Trophoblast cell (in vitro differentiated cells and primary cell): Measurements from ENCODE around the gene ATXN1.
A peak's percentile ranks its signal among the peaks of the same experiment; 100 is the strongest.

Experiments
- DNase-seq, 2 donors: peaks; one replicate each; pipeline ENCODE4 v3.0.0-alpha.2; 2016
- H2AFZ ChIP-seq: 2 replicates; pipeline ENCODE4 v1.6.1; 2013; ENCODE audit warnings: low read length, moderate library complexity, mild to moderate bottlenecking; ENCODE audit not compliant: insufficient read depth, poor library complexity
- H2AK5ac ChIP-seq: 2 replicates; pipeline ENCODE4 v1.6.1; 2013; ENCODE audit warnings: mild to moderate bottlenecking, low read length
- H2BK120ac ChIP-seq: 2 replicates; pipeline ENCODE4 v1.6.1; 2013; ENCODE audit warnings: low read length, mild to moderate bottlenecking, moderate library complexity; ENCODE audit not compliant: insufficient read depth, poor library complexity
- H2BK12ac ChIP-seq: 2 replicates; pipeline ENCODE4 v1.6.1; 2013; ENCODE audit warnings: mild to moderate bottlenecking, low read length, moderate library complexity
- H2BK5ac ChIP-seq: 2 replicates; pipeline ENCODE4 v1.6.1; 2013; ENCODE audit warnings: low read length, low read depth, moderate library complexity, mild to moderate bottlenecking; ENCODE audit not compliant: poor library complexity
- H3K14ac ChIP-seq: 2 replicates; pipeline ENCODE4 v1.6.1; 2013; ENCODE audit warnings: mild to moderate bottlenecking, low read length
- H3K18ac ChIP-seq: 2 replicates; pipeline ENCODE4 v1.6.1; 2013; ENCODE audit warnings: mild to moderate bottlenecking, low read length
- H3K23ac ChIP-seq: 2 replicates; pipeline ENCODE4 v1.6.1; 2013; ENCODE audit warnings: low read length
- H3K27ac ChIP-seq: 2 replicates; pipeline ENCODE4 v1.5.1; 2013; ENCODE audit warnings: low read depth, mild to moderate bottlenecking, inconsistent platforms, low read length, moderate library complexity
- H3K27me3 ChIP-seq: 2 replicates; pipeline ENCODE4 v1.6.1; 2013; ENCODE audit warnings: inconsistent platforms, mild to moderate bottlenecking, low read length, moderate library complexity; ENCODE audit not compliant: insufficient read depth
- H3K36me3 ChIP-seq, 2 experiments: 1 replicate in 1 of 2; 2 replicates in 1 of 2; pipeline ENCODE4 v1.6.1; 2013; ENCODE audit warnings: low read length in 2 of 2, mild to moderate bottlenecking in 2 of 2, moderate library complexity in 1 of 2; ENCODE audit not compliant: insufficient read depth in 2 of 2, control insufficient read depth in 1 of 2
- H3K4ac ChIP-seq: 2 replicates; pipeline ENCODE4 v1.6.1; 2013; ENCODE audit warnings: low read depth, mild to moderate bottlenecking, low read length, moderate library complexity
- H3K4me1 ChIP-seq, 2 experiments: 1 replicate in 1 of 2; 2 replicates in 1 of 2; pipeline ENCODE4 v1.6.1; 2013; ENCODE audit warnings: low read length in 2 of 2, mild to moderate bottlenecking in 2 of 2, moderate library complexity in 1 of 2; ENCODE audit not compliant: insufficient read depth in 2 of 2, control insufficient read depth in 1 of 2
- H3K4me2 ChIP-seq: 2 replicates; pipeline ENCODE4 v1.6.1; 2013; ENCODE audit warnings: inconsistent platforms, mild to moderate bottlenecking, low read length, moderate library complexity
- H3K4me3 ChIP-seq: 2 replicates; pipeline ENCODE4 v1.5.1; 2013; ENCODE audit warnings: mild to moderate bottlenecking, low read depth, low read length, inconsistent platforms
- H3K79me1 ChIP-seq: one replicate; pipeline ENCODE4 v1.6.1; 2013; ENCODE audit warnings: low read length
- H3K79me2 ChIP-seq: 2 replicates; pipeline ENCODE4 v1.6.1; 2013; ENCODE audit warnings: low read length, mild to moderate bottlenecking; ENCODE audit not compliant: control insufficient read depth, insufficient read depth, poor library complexity
- H3K9ac ChIP-seq: 2 replicates; pipeline ENCODE4 v1.6.1; 2013; ENCODE audit warnings: mild to moderate bottlenecking, low read length
- H3K9me3 ChIP-seq: 2 replicates; pipeline ENCODE4 v1.6.1; 2013; ENCODE audit warnings: low read depth, mild to moderate bottlenecking, control low read depth, inconsistent platforms, low read length; ENCODE audit not compliant: insufficient read depth
- H4K12ac ChIP-seq: 2 replicates; pipeline ENCODE4 v1.6.1; 2013; ENCODE audit warnings: low read depth, mild to moderate bottlenecking, low read length, moderate library complexity
- H4K8ac ChIP-seq: 2 replicates; pipeline ENCODE4 v1.6.1; 2013; ENCODE audit warnings: low read depth, mild to moderate bottlenecking, low read length, moderate library complexity
- H4K91ac ChIP-seq: one replicate; pipeline ENCODE4 v1.6.1; 2013; ENCODE audit warnings: low read depth, mild to moderate bottlenecking, low read length, moderate library complexity
- WGBS: extraction: QIAGEN DNeasy Blood & Tissue Kit; methylation state at CpG from one replicate; pipeline ENCODE4 v1.1.7; 2013; ENCODE audit warnings: missing lambda C conversion rate; ENCODE audit not compliant: insufficient read length, insufficient coverage; ENCODE audit errors: extremely low coverage; 5-methylcytosine and 5-hydroxymethylcytosine counted together

ATXN1 gene

DNA sequence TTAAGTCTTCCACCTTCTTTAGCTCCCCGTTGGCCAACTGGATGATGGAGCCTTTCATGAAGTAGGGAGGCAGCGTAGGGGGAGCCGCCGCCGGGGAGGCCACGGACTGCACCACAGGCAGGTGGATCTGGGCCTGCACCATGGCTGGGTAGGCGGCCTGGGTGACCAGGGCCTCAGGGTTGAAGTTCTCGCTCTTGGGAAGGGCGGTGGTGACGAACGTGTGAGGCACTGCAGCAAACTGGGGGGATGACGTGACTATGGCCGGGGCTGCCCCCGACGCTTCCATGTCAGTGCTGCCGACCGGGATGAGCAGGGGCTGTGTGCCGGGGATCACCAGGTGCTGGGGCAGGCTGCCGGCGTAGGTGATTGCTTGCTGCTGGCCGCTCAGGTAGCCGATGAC is 434.7 kb downstream of the ATXN1 start:
- no peak overlapping the region for H3K9ac ChIP-seq
- no peak overlapping the region for H3K4ac ChIP-seq
- H2AK5ac ChIP-seq = no peak overlapping the region
- H3K4me1 ChIP-seq = peaks cover 0 to 2% of the 10 kb centered on the region in 2 experiments
- H3K27ac ChIP-seq = no peak overlapping the region
- H3K36me3 ChIP-seq = peaks cover 16 to 17% of the 10 kb centered on the region in 2 experiments
- no peak overlapping the region for H2AFZ ChIP-seq
- DNase-seq = no peak
- no peak overlapping the region for H3K4me3 ChIP-seq
- H2BK5ac ChIP-seq = no peak overlapping the region
- no peaks in the 10 kb centered on the region for H3K27me3 ChIP-seq
- H4K8ac ChIP-seq = no peak overlapping the region
- H3K14ac ChIP-seq = no peak overlapping the region
- peaks cover 10% of the 10 kb centered on the region for H3K9me3 ChIP-seq
- H4K12ac ChIP-seq = no peak overlapping the region
- no peaks in the 10 kb centered on the region for H3K79me2 ChIP-seq
- H3K79me1 ChIP-seq = no peaks in the 10 kb centered on the region
- H3K23ac ChIP-seq = no peak overlapping the region
- WGBS = no CpG with 5 or more reads among the region's 22 CpGs
- H2BK12ac ChIP-seq = no peak overlapping the region
- no peak overlapping the region for H2BK120ac ChIP-seq
- H3K18ac ChIP-seq = no peak overlapping the region
- no peak overlapping the region for H3K4me2 ChIP-seq
- H4K91ac ChIP-seq = no peak overlapping the region

DNA sequence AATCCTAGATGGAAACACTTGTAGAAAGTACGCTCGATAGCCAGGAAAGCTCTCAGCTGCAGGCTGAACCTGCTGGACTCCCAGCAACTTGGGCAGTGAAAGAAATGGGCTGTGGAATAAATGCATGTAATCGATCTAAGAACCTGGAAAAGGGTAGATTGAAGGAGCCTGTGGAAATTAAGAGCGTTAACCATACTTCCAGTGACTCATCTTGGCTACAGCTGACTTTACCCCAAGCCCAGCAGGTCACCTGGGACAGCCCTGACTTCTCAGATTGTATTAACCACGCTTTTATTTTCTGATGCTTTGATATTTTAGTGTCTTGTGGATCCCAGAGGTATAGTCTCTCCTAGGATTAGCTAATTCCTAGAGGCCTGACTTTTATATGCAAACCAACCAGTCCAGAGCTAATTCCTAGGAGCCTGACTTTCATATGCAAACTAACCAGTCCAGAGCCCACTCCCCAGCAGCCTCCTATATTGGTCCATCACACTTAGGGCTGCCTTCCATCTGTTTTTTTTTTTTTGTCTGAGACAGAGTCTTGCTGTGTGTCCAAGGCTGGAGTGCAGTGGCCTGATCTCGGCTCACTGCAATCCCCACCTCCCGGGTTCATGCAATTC is 436.5 kb downstream of the ATXN1 start:
- no peak overlapping the region for H2BK120ac ChIP-seq
- H3K4me3 ChIP-seq = no peak overlapping the region
- H3K9me3 ChIP-seq = peaks cover 10% of the 10 kb centered on the region
- H3K23ac ChIP-seq = no peak overlapping the region
- no peak overlapping the region for H3K14ac ChIP-seq
- no peak overlapping the region for H3K4me2 ChIP-seq
- WGBS = no CpG with 5 or more reads among the region's 7 CpGs
- no peak overlapping the region for H4K12ac ChIP-seq
- DNase-seq = no peak
- H4K8ac ChIP-seq = no peak overlapping the region
- no peak overlapping the region for H3K9ac ChIP-seq
- H3K27ac ChIP-seq = no peak overlapping the region
- H3K4me1 ChIP-seq = peaks cover 11 to 12% of the 10 kb centered on the region in 2 experiments
- no peak overlapping the region for H3K4ac ChIP-seq
- no peak overlapping the region for H2BK12ac ChIP-seq
- H2AFZ ChIP-seq = no peak overlapping the region
- H3K27me3 ChIP-seq = no peaks in the 10 kb centered on the region
- peaks cover 16 to 17% of the 10 kb centered on the region in 2 experiments for H3K36me3 ChIP-seq
- H3K79me1 ChIP-seq = peaks cover 4% of the 10 kb centered on the region
- H2BK5ac ChIP-seq = no peak overlapping the region
- no peak overlapping the region for H4K91ac ChIP-seq
- no peaks in the 10 kb centered on the region for H3K79me2 ChIP-seq
- no peak overlapping the region for H3K18ac ChIP-seq
- H2AK5ac ChIP-seq = no peak overlapping the region

DNA sequence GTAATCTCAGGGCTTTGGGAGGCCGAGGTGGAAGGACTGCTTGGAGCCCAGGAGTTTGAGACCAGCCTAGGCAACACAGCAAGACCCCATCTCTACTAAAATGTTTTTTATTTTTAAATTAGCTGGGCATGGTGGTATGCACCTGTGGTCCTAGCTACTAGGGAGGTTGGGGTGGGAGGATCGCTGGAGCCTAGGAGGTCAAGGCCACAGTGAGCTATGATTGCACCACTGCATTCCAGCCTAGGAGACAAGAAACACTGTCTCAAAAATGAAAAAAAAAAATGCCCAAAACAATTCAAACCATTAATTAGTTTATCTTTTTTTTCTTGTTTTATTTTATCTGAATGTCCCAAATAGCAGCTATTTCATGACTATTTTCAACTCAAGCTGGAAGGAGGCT is 437.1 kb downstream of the ATXN1 start:
- Histone ChIP-seq H4K91ac (no peak overlapping the region), H2BK120ac (no peak overlapping the region), H3K9me3 (peaks cover 10% of the 10 kb centered on the region), H3K23ac (no peak overlapping the region), H4K8ac (no peak overlapping the region), H3K14ac (no peak overlapping the region), H3K4me1 (peaks cover 11 to 12% of the 10 kb centered on the region in 2 experiments), H3K27me3 (no peaks in the 10 kb centered on the region), H3K27ac (no peak overlapping the region), H3K79me2 (no peaks in the 10 kb centered on the region), H2AK5ac (no peak overlapping the region), H3K4me3 (no peak overlapping the region), H3K9ac (no peak overlapping the region), H3K4me2 (no peak overlapping the region), H3K18ac (no peak overlapping the region), H4K12ac (no peak overlapping the region), H2BK12ac (no peak overlapping the region), H3K79me1 (peaks cover 4% of the 10 kb centered on the region), H3K36me3 (peaks cover 16 to 17% of the 10 kb centered on the region in 2 experiments), H2BK5ac (no peak overlapping the region), H3K4ac (no peak overlapping the region), H2AFZ (no peak overlapping the region)
- whole genome bisulfite sequencing = no CpG with 5 or more reads among the region's 2 CpGs
- no peak for DNase-seq

DNA sequence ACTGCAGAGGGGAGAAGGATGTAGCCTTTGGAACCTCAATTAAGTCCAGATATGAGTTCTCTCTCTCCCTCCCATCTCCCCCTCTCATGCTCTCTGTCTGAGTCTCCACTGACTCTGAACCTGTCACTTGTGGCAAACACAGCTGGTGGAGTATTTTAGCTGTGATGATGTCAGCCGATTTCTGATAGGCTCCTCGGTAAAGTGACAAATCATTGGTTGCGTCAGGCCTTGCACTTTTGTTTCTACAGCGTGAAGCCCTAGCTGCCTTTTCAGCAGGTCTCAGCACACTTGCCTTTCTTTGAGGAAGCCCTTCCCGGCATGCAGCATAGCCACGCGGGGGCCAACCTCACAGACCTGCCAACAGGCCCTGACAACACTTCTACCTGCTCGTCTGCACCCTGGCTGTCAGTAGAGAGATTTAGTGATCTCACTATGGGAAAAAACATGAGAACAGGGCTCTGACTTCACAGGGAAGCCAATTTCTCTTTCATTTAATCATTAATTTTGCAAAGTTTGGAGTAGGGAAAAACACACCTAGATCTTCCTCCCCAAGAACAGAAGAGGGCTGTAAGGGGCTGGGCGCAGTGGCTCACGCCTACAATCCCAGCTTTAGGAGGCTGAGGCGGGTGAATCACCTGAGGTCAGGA is 438.5 kb downstream of the ATXN1 start:
- Histone ChIP-seq H2BK12ac (no peak overlapping the region), H3K79me2 (no peaks in the 10 kb centered on the region), H3K9ac (no peak overlapping the region), H3K27ac (no peak overlapping the region), H3K27me3 (no peaks in the 10 kb centered on the region), H2AK5ac (no peak overlapping the region), H2BK120ac (no peak overlapping the region), H4K91ac (no peak overlapping the region), H3K4ac (no peak overlapping the region), H3K4me1 (peaks cover 12 to 15% of the 10 kb centered on the region in 2 experiments), H3K4me3 (no peak overlapping the region), H3K23ac (no peak overlapping the region), H4K8ac (no peak overlapping the region), H3K79me1 (peaks cover 4% of the 10 kb centered on the region), H3K4me2 (no peak overlapping the region), H3K18ac (no peak overlapping the region), H3K36me3 (peaks cover 14 to 15% of the 10 kb centered on the region in 2 experiments), H2AFZ (no peak overlapping the region), H4K12ac (no peak overlapping the region), H2BK5ac (no peak overlapping the region), H3K14ac (no peak overlapping the region), H3K9me3 (peaks cover 8% of the 10 kb centered on the region)
- WGBS = no CpG with 5 or more reads among the region's 11 CpGs
- peak; percentile 47 to 53 for DNase-seq
